ENCODE results near the gene CHCHD1.
"Not testable (repeated sequence)": the region's sequence is repeated elsewhere in the genome, so short reads cannot be mapped to it uniquely, and the experiment has no call there.

Gene CHCHD1

DNA sequence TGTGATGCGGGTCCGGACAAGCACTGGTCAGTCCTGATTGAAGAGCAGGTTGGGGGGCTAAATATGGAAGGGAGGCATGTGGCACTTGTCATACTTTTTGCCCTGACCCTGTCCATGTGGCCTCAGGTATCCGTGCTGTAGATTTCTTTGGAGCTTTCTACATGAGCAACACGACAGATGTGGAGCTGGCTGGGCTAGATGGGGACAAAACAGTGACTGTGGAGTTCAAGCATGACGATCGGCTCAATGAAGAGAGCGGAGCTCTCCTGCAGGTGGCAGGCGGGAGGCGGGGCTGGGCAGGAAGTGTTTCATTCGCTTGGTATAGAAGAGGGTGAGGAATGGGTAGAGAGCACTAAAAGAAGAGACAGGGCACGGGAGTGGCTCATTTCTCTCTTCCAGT lies 13.0 kb upstream of the CHCHD1 start:
- DNase-seq (ENCODE audit: extremely low read depth in 1 of 2, low read depth in 1 of 2), result peak; percentile 21 to 47

DNA sequence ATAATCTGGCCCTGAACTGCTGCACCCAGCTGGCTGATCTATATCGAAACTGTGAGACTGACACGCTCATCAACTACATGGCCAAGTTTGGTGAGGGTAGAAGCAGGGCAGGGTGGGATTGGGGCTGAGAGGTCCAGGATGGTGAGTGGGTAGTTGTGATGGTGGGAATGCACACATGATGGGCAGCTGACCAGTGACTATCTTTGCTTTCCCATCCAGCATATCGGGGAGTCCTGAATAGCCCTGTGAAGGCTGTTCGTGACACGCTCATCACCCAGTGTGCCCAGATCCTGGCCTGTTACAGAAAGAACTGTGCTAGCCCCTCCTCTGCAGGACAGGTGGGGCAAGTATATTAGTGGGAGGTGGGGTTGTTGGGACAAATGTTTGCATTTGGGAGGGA lies 12.5 kb upstream of the CHCHD1 start:
- no peak for DNase-seq (ENCODE audit: extremely low read depth in 1 of 2, low read depth in 1 of 2)

DNA sequence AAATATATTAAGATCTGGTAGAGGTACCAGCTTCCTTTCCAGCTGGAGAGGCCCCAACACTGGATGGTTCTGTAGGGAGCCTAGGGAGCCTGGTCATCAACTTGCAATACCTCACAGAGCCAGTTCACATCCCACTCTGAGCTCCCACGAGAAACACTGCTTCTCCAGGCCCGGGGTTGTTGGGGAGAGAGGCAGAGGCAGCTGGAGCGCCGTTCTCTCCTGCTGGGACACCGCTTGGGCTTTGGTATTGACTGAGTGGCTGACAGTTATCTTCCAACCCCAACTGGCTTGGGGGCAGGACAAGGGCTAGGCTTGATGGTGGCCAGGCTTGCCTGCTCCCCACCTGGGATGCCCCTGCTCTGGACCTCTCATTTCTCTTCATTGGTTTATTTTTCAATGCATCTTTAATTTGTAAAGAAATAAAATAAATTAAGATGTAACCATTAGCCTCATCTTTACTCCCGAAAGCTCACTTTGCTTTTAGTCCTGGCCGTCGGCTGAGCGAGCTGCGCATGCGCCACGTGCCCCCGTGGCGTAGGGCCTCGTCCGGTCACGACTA lies 10.0 kb upstream of the CHCHD1 start:
- DNase-seq (ENCODE audit: extremely low read depth in 1 of 2, low read depth in 1 of 2), result peak; percentile 38 to 70

DNA sequence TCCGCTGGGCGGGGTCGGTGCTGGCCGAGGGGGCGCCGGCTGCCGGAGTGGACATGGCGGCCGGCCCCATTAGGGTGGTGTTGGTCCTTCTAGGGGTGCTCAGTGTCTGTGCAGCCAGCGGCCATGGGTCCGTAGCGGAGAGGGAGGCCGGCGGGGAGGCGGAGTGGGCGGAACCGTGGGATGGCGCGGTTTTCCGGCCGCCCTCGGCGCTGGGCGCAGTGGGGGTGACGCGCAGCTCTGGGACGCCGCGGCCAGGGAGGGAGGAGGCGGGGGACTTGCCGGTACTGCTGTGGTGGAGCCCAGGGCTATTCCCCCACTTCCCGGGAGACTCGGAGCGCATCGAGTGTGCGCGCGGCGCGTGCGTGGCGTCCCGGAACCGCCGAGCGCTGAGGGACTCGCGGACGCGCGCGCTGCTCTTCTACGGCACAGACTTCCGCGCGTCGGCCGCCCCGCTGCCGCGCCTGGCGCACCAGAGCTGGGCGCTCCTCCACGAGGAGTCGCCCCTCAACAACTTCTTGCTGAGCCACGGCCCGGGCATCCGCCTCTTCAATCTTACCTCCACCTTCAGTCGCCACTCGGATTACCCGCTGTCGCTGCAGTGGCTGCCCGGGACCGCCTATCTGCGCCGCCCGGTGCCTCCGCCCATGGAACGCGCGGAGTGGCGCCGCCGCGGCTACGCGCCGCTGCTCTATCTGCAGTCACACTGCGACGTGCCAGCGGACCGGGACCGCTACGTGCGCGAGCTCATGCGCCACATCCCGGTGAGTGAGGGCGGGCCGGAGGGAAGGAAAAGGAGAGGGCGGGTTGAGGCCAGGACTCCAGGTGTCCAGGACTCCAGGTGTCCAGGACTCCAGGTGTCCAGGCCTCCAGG lies 9.3 kb upstream of the CHCHD1 start:
- peak; percentile 47 to 63 for DNase-seq (ENCODE audit: extremely low read depth in 1 of 2, low read depth in 1 of 2)

DNA sequence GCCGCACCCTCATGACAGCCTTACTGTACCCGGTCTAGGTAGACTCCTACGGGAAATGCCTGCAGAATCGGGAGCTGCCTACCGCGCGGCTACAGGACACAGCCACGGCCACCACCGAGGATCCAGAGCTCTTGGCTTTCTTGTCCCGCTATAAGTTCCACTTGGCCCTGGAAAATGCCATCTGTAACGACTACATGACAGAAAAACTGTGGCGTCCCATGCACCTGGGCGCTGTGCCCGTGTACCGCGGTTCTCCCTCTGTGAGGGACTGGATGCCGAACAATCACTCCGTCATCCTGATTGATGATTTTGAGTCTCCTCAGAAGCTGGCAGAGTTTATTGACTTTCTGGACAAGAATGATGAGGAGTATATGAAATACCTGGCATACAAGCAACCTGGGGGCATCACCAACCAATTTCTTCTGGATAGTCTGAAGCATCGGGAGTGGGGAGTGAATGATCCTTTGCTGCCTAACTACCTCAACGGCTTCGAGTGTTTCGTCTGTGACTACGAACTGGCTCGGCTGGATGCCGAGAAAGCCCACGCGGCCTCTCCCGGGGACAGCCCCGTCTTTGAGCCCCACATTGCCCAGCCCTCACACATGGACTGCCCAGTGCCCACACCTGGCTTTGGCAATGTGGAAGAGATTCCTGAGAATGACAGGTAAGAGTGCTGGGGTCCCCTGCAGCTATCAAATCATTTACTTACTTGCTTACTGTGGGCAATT lies 8.5 kb upstream of the CHCHD1 start:
- no peak for DNase-seq (ENCODE audit: extremely low read depth in 1 of 2, low read depth in 1 of 2)

DNA sequence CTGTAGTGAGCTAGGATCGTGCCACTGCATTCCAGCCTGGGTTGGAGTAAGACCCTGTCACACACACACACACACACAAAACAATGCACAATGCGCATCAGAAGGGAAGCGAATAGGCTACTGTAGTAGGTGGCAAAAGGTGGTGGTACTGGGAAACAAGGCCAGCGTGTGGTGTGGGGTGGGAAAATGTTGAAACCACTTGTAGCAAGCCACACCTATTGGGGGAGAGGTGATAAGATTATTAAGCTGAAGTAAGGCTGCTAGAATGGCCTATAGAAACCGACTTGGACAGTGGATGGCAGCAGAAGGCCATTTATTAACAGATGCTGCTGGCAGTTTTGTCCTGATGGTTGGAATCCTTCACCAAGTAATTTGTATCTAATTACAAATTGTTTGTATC lies 7.2 kb upstream of the CHCHD1 start:
- DNase-seq (ENCODE audit: extremely low read depth in 1 of 2, low read depth in 1 of 2), result no peak

DNA sequence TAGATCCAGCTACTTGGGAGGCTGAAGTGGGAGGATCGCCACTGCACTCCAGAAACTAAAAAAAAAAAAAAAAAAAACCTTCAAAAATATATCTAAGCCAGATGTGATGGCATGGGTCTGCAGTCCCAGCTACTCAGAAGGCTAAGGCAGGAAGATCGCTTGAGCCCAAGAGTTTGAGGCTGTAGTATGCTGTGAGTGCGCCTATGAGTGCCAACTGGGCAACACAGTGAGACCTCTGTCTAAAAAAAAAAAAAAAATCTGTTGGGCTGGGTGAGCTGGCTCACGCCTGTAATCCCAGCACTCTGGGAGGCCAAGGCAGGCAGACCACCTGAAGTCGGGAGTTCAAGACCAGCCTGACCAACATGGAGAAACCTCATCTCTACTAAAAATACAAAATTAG lies 2.8 kb upstream of the CHCHD1 start:
- no peak for DNase-seq (ENCODE audit: extremely low read depth in 1 of 2, low read depth in 1 of 2)

DNA sequence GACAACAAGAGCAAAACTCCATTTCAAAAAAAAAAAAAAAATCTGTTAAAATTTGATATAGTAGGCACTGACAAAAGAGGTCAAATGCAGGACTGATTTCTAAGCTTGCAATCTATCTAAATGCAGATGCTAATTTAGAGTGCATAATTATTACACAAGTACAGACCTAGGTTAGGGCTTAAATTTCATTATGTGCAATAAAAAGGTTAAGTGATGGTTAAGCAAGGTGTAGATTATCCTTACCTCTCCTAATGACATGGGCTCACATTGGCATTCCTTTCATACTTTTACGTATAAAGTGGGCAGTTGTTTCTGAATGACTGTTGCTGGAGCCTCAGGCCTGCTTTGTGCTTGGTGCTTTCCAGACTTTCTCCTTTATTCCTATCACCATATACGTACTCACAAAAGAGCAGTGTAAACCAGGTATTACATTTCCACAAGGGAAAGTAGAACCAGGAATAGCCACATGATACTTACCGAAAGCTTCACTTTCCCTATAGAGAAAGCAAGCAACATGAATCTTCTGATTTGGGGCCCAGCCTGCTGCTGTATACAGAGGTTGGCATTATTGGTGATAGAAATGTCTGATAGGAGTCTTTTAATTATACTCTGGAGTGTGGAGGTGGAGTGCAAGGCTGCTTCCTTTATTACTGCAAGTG lies 2.2 kb upstream of the CHCHD1 start:
- DNase-seq (ENCODE audit: extremely low read depth in 1 of 2, low read depth in 1 of 2), result no peak

DNA sequence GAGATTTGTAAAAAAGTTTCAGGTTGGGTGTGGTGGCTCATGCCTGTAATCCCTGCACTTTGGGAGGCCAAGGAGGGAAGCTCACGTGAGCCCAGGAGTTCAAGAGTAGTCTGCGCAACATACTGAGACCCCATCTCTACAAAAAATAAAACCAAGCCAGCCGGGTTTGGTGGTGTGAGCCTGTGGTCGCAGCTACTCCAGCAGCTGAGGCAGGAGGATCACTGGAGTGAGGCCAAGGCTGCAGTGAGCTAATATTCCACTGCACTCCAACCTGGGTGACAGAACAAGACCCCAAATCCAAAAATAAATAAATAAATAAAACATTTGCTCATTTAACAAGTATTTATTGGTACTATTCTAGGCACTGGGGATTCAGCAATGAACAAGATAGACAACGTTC lies 1.5 kb upstream of the CHCHD1 start:
- no peak for DNase-seq (ENCODE audit: extremely low read depth in 1 of 2, low read depth in 1 of 2)

DNA sequence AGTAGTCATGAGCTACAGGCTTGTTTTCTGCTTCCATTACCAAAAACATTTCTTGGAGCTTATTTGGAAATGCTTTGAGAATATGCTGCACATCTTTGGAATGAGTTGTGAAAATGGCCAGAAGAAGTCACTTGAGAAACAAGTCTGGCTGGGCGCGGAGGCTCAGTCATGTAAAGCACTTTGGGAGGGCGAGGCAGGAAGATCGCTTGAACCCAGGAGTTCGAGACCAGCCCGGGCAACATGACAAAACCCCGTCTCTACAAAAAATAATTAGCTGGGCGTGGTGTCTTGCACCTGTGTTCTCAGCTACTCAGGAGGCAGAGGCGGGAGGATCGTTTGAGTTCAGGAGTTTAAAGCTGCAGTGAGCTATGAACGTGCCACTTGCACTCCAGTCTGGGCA lies 882 bp upstream of the CHCHD1 start:
- no peak for DNase-seq (ENCODE audit: extremely low read depth in 1 of 2, low read depth in 1 of 2)

DNA sequence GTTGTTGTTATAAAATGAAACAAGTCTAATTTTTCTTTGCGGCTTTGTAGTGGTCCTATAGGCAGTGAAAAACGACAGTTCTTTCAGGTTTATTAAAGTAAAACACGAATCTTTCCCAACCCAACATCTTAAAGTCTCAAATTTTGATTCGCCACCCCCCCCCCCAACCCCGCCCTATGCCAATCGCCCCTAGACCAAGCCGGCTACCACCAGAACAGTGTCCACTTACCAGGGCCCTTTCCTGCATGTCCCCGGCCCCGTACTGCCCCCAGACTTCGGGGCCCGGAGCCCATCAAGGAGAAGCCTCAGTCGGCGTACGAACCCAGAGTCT lies 335 bp upstream of the CHCHD1 start:
- no peak for DNase-seq (ENCODE audit: extremely low read depth in 1 of 2, low read depth in 1 of 2)

DNA sequence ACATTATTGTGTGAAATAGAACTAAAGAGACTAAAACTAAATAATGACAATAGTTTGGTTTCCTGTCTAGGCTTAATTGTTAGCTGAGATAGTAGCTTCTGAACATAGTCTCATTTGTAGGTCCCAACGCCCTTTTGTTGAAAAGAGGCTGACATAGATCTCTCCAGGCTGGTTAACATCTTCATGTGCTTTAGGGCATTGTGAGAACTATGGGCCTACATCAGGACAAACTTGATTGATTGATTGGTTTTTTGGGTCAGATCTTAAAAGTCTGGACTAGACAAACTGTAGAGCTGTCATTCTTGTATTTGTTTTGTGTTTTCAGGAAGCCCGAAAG lies 869 bp downstream of the CHCHD1 start:
- DNase-seq (ENCODE audit: extremely low read depth in 1 of 2, low read depth in 1 of 2), result no peak

DNA sequence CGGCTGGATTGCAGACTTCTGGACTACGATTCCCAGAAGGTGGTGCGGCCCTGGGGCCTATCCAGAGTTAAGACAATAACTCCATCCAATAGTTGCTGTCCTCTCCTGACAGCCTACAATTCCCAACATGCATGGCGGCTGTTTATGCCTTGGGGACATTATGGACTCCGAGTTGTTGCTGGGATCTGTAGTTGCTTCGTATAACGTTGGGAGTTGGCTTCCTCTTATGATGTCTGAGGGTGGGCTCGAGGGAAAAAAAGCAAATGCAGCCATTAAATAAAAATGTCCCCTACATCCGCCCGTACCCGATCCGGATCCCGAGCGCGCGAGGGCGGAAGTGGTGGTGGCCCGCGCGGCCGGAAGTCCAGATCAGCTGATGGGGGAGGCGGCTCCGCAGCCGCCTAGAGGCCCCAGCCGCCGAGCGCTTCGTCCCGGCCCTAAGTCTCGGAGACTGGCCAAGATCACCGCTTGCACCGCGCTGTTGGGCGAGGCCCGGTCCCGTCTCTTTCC lies 3.4 kb downstream of the CHCHD1 start, which contains the start of gene ZSWIM8:
Gene ZSWIM8 (plus strand): TSS at position 396 of the 510 bp plus-strand sequence. CDS start 273 bp downstream, outside the sequence.
- DNase-seq (ENCODE audit: extremely low read depth in 1 of 2, low read depth in 1 of 2), result peak; percentile 49 to 77

DNA sequence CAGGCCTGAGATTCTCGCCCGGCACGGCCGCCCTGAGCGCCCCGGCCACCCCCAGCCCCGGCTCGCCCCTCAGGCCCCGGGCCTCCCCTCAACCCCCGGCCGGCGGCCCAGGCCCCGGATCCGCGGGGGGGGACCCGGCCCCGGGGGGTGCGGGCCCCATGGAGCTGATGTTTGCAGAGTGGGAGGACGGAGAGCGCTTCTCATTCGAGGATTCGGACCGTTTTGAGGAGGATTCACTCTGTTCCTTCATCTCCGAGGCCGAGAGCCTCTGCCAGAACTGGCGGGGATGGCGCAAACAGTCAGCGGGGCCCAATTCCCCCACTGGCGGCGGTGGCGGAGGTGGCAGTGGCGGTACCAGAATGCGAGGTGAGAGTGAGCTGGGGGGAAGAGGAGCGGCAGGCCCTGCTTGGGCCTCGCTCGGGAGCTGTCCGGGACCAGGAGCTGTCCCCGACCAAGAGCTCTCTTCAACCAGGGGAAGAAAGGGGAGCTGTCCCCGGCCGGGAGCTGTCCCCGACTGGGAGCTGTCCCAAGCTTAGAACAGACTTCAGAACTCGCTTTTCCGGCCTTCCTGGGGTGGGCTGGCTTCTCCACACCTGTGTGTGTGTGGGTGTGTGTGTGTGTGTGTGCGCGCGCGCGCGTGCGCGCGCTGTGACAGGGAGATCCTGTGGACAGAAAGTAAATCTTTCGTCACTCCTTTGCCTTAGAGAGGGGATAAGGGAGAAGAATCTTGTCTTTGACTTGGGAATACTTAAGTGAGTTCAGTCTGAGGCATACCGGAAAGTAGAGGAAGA lies 4.1 kb downstream of the CHCHD1 start:
- peak in 1 of 2 donors; percentile 24 for DNase-seq (ENCODE audit: extremely low read depth in 1 of 2, low read depth in 1 of 2)

DNA sequence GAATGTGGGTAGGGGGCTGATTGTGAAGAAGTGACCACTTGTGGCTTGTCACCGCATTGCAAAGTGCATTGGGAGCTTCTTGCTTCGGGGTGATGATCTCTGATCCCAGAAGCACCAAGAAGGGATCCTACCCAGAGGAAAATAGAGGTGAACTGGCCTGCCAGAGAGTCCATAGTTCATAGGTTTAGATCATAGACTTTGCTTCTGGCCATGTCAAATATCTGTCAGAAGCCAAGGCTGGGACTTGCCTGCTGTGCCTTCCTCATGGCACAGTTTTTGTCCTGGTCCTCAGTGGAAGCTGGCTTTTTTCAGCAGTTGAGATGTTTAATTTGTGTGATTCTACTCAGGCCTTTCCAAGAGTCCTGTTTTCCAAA lies 4.7 kb downstream of the CHCHD1 start:
- no peak for DNase-seq (ENCODE audit: extremely low read depth in 1 of 2, low read depth in 1 of 2)

DNA sequence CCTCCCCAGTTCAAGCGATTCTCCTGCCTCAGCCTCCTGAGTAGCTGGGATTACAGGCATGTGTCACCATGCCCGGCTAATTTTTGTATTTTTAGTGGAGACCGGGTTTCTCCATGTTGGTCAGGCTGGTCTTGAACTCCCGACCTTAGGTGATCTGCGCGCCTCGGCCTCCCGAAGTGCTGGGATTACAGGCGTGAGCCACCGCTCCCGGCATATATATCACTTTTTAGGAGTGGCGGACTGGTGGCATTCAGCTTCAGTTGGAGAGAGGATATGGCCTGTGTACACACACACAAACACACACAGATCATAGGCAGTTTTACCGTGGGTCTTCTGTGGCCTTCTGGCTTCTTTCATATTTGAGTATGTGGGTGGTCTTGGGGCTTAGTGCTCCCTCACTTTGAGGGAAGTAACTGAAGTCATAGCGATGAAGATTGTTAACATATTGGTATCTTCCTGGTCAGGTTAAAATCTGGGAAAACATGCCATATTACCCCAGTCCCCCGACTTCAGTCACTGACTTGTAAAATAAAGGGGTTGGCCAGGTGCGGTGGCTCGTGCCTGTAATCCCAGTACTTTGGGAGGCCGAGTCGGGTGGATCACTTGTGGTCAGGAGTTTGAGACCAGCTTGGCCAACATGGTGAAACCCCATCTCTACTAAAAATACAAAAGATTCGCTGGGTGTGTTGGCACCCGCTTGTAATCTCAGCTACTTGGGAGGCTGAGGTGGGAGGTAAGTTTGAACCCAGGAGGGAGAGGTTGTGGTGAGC lies 5.4 kb downstream of the CHCHD1 start:
- DNase-seq (ENCODE audit: extremely low read depth in 1 of 2, low read depth in 1 of 2), result not testable (repeated sequence)

DNA sequence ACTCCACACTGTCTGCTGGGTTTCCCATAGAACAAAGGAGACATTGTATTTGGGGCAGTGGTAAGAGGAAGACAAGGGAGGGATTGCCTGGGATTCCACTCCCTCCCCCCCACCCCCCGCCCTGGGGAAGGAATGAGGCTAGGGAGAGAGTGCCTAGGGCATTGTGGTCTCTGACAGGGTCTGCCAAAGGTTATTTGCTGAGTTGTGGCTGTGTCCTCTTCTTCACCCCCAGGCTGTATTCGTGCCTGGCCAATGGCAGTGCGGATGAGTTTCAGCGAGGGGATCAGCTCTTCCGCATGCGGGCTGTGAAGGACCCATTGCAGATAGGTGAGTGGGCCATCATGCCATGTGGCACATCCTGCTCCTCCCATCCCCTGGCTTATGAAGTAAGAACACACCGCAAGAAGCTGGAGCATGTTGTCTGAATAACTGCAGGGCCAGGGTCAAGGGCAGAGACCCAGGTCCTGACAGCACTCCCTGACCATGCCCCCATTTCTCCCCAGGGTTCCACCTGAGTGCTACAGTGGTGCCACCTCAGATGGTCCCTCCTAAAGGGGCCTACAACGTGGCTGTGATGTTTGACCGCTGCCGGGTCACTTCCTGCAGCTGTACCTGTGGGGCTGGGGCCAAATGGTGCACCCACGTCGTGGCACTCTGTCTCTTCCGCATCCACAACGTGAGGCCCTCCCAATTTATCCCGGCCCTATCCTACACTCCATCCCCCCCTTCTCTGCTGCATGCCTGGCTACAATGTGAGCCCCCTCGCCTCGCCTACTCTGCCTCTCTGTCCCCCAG lies 7.2 kb downstream of the CHCHD1 start:
- no peak for DNase-seq (ENCODE audit: extremely low read depth in 1 of 2, low read depth in 1 of 2)

DNA sequence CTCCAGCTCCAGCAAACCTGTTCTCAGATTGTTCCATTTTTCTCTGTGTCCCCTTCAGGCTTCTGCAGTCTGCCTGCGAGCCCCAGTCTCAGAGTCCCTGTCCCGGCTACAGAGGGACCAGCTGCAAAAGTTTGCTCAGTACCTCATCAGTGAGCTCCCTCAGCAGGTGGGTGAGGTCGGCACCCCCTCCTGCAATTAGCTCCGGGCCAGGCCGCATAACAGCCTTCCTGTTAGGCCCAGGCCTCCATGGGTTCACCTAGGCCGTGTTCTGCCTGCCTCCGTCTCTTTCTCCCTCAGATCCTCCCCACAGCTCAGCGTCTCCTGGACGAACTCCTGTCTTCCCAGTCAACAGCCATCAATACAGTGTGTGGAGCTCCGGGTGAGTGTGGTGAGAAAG lies 7.8 kb downstream of the CHCHD1 start:
- no peak for DNase-seq (ENCODE audit: extremely low read depth in 1 of 2, low read depth in 1 of 2)

Measured in activated CD8-positive, alpha-beta memory T cell treated with anti-CD3 and anti-CD28 coated beads for 1 hour (primary cell).